Lower lobe of right lung (tissue), 2 donors: Measurements from ENCODE around the gene ANKMY1. TPM values are rescaled to one million over a fixed set of nuclear protein-coding genes. Genes with fewer than 3 reads are reported as not detected.

Experiments
- ATAC-seq, 2 donors: fragments of 200-7000 bp; cut with Tn5 transposase; one replicate each; pipeline ENCODE4 v1.9.1; 2020 to 2022; ENCODE audit warnings: mild to moderate bottlenecking in 2 of 2, moderate library complexity in 2 of 2
- DNase-seq: peaks from one replicate; pipeline ENCODE4 v3.0.0-alpha.2; 2020
- H3K27ac ChIP-seq: fragments of 200-600 bp; one replicate; pipeline ENCODE4 v1.8.0; 2022
- H3K27me3 ChIP-seq: fragments of 200-600 bp; one replicate; pipeline ENCODE4 v1.8.0; 2022; ENCODE audit warnings: low read depth
- H3K36me3 ChIP-seq: fragments of 200-600 bp; one replicate; pipeline ENCODE4 v1.8.0; 2022; ENCODE audit warnings: mild to moderate bottlenecking
- H3K4me1 ChIP-seq: fragments of 200-600 bp; one replicate; pipeline ENCODE4 v1.8.0; 2022
- H3K4me3 ChIP-seq: fragments of 200-600 bp; one replicate; pipeline ENCODE4 v1.8.0; 2022; ENCODE audit warnings: mild to moderate bottlenecking
- H3K9me3 ChIP-seq: fragments of 200-600 bp; one replicate; pipeline ENCODE4 v1.8.0; 2022
- intact Hi-C: fragments of 100-400 bp; cut with DNase I; formaldehyde crosslinking; loops from one replicate; pipeline ENCODE4 v1.11.0; 2022
- total RNA-seq: library from RNA; stranded (reverse); fragmentation: NEBNext Ultra II Directional; extraction: Animal tissue kit (Norgen Biotek cat#: 25700); gene quantifications from one replicate; pipeline ENCODE4 v1.2.1, GENCODE V29; 2021
- TF ChIP-seq, protein P1 (sequence below): fragments of 200-600 bp; IDR thresholded peaks from one replicate; pipeline ENCODE4 v1.8.0; 2022; ENCODE audit warnings: antibody characterized with exemption, mild to moderate bottlenecking
- donor health status: DM: no; HTN: yes; CAD: no; lungs with severe emphysema.

ANKMY1 gene
- total RNA-seq, 1 donor from 2014 or later = 29.3 TPM

DNA sequence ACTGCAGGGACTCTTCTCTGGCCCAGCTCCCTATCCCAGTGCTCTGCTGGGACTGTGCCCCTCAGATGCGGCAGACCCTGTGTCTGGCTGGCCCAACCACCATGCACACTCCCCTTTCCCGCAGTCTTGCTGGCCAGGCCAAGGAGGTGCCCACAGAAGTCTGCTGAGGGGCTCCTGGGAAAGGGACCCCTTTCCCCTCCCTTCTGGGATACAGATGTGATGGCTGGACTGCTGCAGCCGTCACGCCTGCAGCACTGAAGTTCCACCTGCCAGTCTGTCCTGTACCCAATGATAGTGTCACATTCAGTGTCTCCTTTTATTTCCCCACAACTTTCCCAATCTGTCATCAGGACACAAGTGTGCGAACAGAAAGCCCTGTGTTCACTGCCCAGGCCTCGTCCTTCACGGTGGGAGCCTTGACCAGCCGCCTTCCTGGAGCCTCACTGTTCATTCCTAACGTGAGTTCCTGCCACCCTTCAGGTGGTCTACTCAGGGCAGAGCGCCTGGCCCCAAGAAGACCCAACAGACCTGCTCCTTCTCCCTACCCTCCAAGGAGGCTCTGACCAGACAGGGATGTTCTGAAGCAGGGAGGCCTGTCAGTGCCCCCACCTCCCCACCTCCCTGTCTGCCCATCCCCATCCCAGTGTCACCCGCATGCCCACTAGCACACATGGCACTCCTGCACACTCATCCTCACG is 47.1 kb downstream of the ANKMY1 start:
- peaks cover 16% of the 10 kb centered on the region for H3K36me3 ChIP-seq
- intact Hi-C loops = no loop called here
- H3K27me3 ChIP-seq = no peaks in the 10 kb centered on the region
- H3K4me1 ChIP-seq = no peaks in the 10 kb centered on the region
- DNase-seq = no peak
- no peaks in the 10 kb centered on the region for H3K9me3 ChIP-seq
- H3K4me3 ChIP-seq = no peak overlapping the region
- H3K27ac ChIP-seq = no peak overlapping the region
- TF ChIP-seq, protein P1, sequence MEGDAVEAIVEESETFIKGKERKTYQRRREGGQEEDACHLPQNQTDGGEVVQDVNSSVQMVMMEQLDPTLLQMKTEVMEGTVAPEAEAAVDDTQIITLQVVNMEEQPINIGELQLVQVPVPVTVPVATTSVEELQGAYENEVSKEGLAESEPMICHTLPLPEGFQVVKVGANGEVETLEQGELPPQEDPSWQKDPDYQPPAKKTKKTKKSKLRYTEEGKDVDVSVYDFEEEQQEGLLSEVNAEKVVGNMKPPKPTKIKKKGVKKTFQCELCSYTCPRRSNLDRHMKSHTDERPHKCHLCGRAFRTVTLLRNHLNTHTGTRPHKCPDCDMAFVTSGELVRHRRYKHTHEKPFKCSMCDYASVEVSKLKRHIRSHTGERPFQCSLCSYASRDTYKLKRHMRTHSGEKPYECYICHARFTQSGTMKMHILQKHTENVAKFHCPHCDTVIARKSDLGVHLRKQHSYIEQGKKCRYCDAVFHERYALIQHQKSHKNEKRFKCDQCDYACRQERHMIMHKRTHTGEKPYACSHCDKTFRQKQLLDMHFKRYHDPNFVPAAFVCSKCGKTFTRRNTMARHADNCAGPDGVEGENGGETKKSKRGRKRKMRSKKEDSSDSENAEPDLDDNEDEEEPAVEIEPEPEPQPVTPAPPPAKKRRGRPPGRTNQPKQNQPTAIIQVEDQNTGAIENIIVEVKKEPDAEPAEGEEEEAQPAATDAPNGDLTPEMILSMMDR = no peak
- ATAC-seq = no peak

DNA sequence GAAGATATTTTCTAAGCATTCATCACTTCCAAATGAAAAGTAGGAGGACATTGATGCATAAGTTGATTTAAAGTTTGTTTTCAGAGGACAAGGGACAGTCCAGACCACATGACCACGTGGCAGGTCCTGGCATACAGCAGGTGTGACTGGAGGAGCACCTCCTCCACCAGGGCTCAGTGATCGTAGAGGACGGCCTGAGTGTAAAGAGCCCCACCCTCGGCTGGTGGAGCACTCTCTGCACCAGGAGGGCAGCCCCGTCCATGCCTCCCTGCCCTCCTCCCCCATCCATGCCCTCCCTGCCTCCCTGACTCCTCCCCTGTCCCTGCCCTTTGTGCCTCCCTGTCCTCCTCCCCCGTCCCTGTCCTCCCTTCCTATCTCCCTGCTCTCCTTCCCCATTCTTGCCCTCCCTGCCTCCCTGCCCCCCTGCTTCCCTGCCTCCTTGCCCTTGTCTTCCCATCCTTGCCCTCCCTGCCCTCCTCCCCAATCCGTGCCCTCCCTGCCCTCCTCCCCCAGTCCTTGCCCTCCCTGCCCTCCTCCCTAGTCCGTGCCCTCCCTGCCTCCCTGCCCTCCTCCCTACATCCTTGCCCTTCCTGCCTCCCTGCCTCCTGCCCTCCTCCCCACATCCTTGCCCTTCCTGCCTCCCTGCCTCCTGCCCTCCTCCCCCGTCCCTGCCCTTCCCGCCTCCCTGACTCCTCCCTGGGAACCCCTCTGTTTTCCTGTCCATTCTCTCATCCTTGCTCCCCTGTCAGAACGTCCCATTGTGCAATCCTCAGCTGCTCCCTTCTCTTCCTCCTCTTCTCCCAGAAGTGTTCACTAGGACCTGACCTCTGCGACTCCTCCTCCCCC is 47.9 kb downstream of the ANKMY1 start:
- peaks cover 16% of the 10 kb centered on the region for H3K36me3 ChIP-seq
- DNase-seq (no peak), ATAC-seq (no peak)
- TF ChIP-seq, protein P1 = no peak
- intact Hi-C loops = no loop called here
- H3K27ac ChIP-seq = no peak overlapping the region
- no peak overlapping the region for H3K4me3 ChIP-seq
- no peaks in the 10 kb centered on the region for H3K9me3 ChIP-seq
- H3K27me3 ChIP-seq = no peaks in the 10 kb centered on the region
- H3K4me1 ChIP-seq = no peaks in the 10 kb centered on the region

DNA sequence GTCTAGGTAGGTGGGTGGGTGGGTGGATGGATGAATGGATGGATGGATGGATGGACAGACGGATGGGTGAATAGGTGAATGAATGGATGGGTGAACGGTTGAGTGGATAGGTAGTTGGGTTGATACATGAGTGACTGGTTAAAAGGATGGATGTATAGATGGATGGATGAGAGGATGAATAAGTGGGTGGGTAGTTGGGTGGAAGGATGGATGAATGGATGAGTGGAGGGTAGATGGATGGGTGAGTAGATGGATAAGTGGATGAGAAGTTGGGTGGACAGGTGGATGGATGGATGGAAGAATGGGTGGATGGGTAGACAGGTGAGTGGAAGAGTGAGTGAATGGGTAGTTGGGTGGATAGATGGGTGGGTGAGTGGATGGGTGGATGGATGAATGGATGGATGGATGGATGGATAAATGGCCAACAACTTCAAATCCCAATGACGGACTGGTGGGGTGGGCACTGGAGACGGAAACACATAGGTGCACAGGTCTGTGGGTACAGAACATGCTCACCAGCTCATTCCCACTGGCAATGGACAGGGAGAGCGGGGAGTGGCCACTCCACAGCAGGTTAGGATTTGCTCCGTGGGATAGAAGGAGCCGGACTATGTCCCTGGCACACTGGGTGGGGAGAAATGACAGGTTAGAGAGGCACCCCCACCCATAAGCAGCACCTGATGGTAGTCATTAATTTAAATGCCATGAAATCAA is 48.8 kb downstream of the ANKMY1 start:
- no peak for ATAC-seq
- Histone ChIP-seq H3K4me3 (no peak overlapping the region), H3K4me1 (no peaks in the 10 kb centered on the region), H3K27me3 (no peaks in the 10 kb centered on the region), H3K27ac (no peak overlapping the region), H3K9me3 (no peaks in the 10 kb centered on the region), H3K36me3 (peaks cover 16% of the 10 kb centered on the region)
- no peak for DNase-seq
- TF ChIP-seq, protein P1 = no peak
- intact Hi-C loops = no loop called here

DNA sequence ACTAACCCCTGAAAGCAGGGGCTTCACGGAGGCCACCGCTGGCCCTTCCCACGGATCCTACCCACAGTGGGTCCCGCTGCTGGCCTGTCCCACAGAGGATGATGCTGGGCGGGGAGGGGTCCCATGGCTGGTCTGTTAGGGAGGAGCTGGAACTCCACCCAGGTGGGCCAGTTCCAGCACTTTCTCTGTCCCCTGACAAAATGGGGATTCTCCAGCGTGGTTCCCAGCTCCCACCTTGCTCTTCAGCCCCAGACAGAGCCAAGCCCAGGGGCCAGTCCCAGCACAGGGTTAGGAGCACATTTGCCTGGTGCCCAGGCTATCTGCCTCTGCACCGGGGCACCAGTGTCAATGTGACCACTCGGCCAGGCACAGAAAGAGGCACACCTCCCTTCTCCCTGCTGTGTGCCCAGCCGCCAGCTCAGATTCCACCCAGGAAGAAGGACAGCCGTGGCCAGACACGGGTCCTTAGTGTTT is 50.0 kb downstream of the ANKMY1 start:
- H3K4me3 ChIP-seq = no peak overlapping the region
- ATAC-seq = no peak
- intact Hi-C loops = no loop called here

More for the DNA sequence above, 50.0 kb downstream of the ANKMY1 start:
- TF ChIP-seq, protein P1 = no peak
- Histone ChIP-seq H3K4me1 (no peaks in the 10 kb centered on the region), H3K27ac (no peak overlapping the region), H3K9me3 (no peaks in the 10 kb centered on the region), H3K36me3 (peaks cover 16% of the 10 kb centered on the region), H3K27me3 (no peaks in the 10 kb centered on the region)
- no peak for DNase-seq
